GM12878 (cell line): ENCODE data around the gene KDM2A. TPM values are rescaled to one million over a fixed set of nuclear protein-coding genes. Genes with fewer than 3 reads are reported as not detected.
A peak's percentile ranks its signal among the peaks of the same experiment; 100 is the strongest.

ENCODE experiments used
- ATAC-seq: fragments of 200-7000 bp; cut with Tn5 transposase; 3 replicates; pipeline ENCODE4 v1.9.1; 2020; ENCODE audit warnings: mild to moderate bottlenecking, moderate library complexity
- BruUV-seq: library from RNA; stranded (reverse); fragments of 400-500 nt; replicated peaks from 2 replicates; lab custom pipeline; 2021; lab: Mats Ljungman, UMichigan
- CTCF ChIA-PET: fragments of 300-600 bp; sonication (Branson Sonifier 250); formaldehyde crosslinking; extraction: SDS; loops from one replicate; lab custom pipeline; 2021; ENCODE audit warnings: inconsistent platforms; lab: Yijun Ruan, JAX
- POLR2A ChIA-PET: fragments of 350-600 bp; formaldehyde crosslinking; extraction: SDS; loops from one replicate; lab custom pipeline; 2021; ENCODE audit warnings: inconsistent platforms; lab: Charles Lee
- RAD21 ChIA-PET: fragments of 300-600 bp; sonication (Branson Sonifier 250); formaldehyde crosslinking; loops from one replicate; lab custom pipeline; 2023; ENCODE audit warnings: antibody characterized with exemption; ENCODE audit not compliant: unreplicated experiment; lab: Charles Lee
- SMC1A ChIA-PET: fragments of 300-600 bp; sonication (Branson Sonifier 250); formaldehyde crosslinking; loops from one replicate; lab custom pipeline; 2023; ENCODE audit not compliant: unreplicated experiment, uncharacterized antibody; lab: Charles Lee
- DNase-seq: peaks from one replicate; pipeline ENCODE4 v3.0.0-alpha.2; 2011; ENCODE audit warnings: low read depth, low spot score
- FAIRE-seq: peaks from 3 replicates; lab custom pipeline; 2011; peaks lifted over from hg19 to GRCh38; lab: Jason Lieb, UNC
- H2AFZ ChIP-seq: 2 replicates; pipeline ENCODE4 v1.6.0; 2011; ENCODE audit warnings: low read depth, low read length, control low read depth; ENCODE audit not compliant: control insufficient read depth
- H3K27ac ChIP-seq: 2 replicates; pipeline ENCODE4 v1.5.1; 2011; ENCODE audit warnings: control low read depth; ENCODE audit not compliant: control insufficient read depth, insufficient read depth
- H3K27me3 ChIP-seq, 2 experiments: replicated peaks in 1 of 2; 2 replicates each; pipeline versions ENCODE4 v1.6.0 to v1.6.1; 2011; ENCODE audit warnings: low read length in 1 of 2; ENCODE audit not compliant: control insufficient read depth in 2 of 2, insufficient read depth in 2 of 2
- H3K36me3 ChIP-seq, 2 experiments: 2 replicates each; pipeline ENCODE4 v1.5.1; 2011; ENCODE audit warnings: low read length in 1 of 2; ENCODE audit not compliant: control insufficient read depth in 2 of 2, insufficient read depth in 2 of 2
- H3K4me1 ChIP-seq: 2 replicates; pipeline ENCODE4 v1.6.1; 2011; ENCODE audit warnings: mild to moderate bottlenecking, low read length, moderate library complexity, mixed read lengths; ENCODE audit not compliant: control insufficient read depth, insufficient read depth
- H3K4me2 ChIP-seq: 2 replicates; pipeline ENCODE4 v1.6.0; 2011; ENCODE audit warnings: control low read depth; ENCODE audit not compliant: control insufficient read depth, insufficient read depth
- H3K4me3 ChIP-seq: fragments of 200-600 bp; sonication (generic); 2 replicates; pipeline ENCODE4 v1.5.1; 2016
- H3K79me2 ChIP-seq: 2 replicates; pipeline ENCODE4 v1.6.0; 2011; ENCODE audit warnings: low read length; ENCODE audit not compliant: control insufficient read depth, insufficient read depth
- H3K9ac ChIP-seq: 2 replicates; pipeline ENCODE4 v1.8.0; 2011; ENCODE audit warnings: low read length, control low read depth, mixed read lengths; ENCODE audit not compliant: control insufficient read depth, insufficient read depth
- H3K9me3 ChIP-seq: replicated peaks from 3 replicates; pipeline ENCODE4 v1.5.1; 2011; ENCODE audit warnings: mild to moderate bottlenecking, low read length; ENCODE audit not compliant: control insufficient read depth, insufficient read depth
- H4K20me1 ChIP-seq: 2 replicates; pipeline ENCODE4 v1.6.0; 2011; ENCODE audit not compliant: control insufficient read depth, insufficient read depth
- ATF3 ChIP-seq: IDR thresholded peaks from 2 replicates; pipeline ENCODE4 v1.6.1; 2011; ENCODE audit warnings: low read depth, mild to moderate bottlenecking, low read length, moderate library complexity, borderline replicate concordance; ENCODE audit errors: extremely low read depth
- BCL11A ChIP-seq: IDR thresholded peaks from 2 replicates; pipeline ENCODE4 v1.6.1; 2011; ENCODE audit warnings: low read depth, low read length
- BCLAF1 ChIP-seq: fragments of 450-650 bp; IDR thresholded peaks from 2 replicates; pipeline ENCODE4 v1.6.1; 2017; ENCODE audit warnings: antibody characterized with exemption, mild to moderate bottlenecking, moderate library complexity
- CBX5 ChIP-seq: sonication (generic); IDR thresholded peaks from 2 replicates; pipeline ENCODE4 v1.6.1; 2016; ENCODE audit warnings: low read depth, moderate library complexity, mild to moderate bottlenecking, inconsistent platforms
- CREM ChIP-seq: IDR thresholded peaks from 2 replicates; pipeline ENCODE4 v1.6.1; 2014; ENCODE audit warnings: antibody characterized with exemption, low read depth
- E4F1 ChIP-seq: fragments of 450-650 bp; IDR thresholded peaks from 2 replicates; pipeline ENCODE4 v1.6.1; 2018; ENCODE audit warnings: borderline replicate concordance, mild to moderate bottlenecking; ENCODE audit not compliant: partially characterized antibody
- GATAD2B ChIP-seq: fragments of 450-650 bp; conservative IDR thresholded peaks from 2 replicates; pipeline ENCODE4 v1.6.1; 2017; ENCODE audit warnings: low read depth, mild to moderate bottlenecking, moderate library complexity
- IKZF1 ChIP-seq: fragments of 450-650 bp; conservative IDR thresholded peaks from 2 replicates; pipeline ENCODE4 v1.6.1; 2017; ENCODE audit warnings: antibody characterized with exemption, mild to moderate bottlenecking
- LARP7 ChIP-seq: fragments of 450-650 bp; IDR thresholded peaks from 2 replicates; pipeline ENCODE4 v1.6.1; 2017; ENCODE audit warnings: mild to moderate bottlenecking
- POLR2A ChIP-seq: IDR thresholded peaks from 2 replicates; pipeline ENCODE4 v1.6.1; 2011; ENCODE audit warnings: low read depth, mild to moderate bottlenecking, low read length
- SREBF1 ChIP-seq: IDR thresholded peaks from 2 replicates; pipeline ENCODE4 v1.6.1; 2012; ENCODE audit warnings: mild to moderate bottlenecking, low read length
- SREBF2 ChIP-seq: IDR thresholded peaks from 2 replicates; pipeline ENCODE4 v1.6.1; 2012; ENCODE audit warnings: mild to moderate bottlenecking, low read length
- ZNF687 ChIP-seq: fragments of 450-650 bp; IDR thresholded peaks from 2 replicates; pipeline ENCODE4 v1.6.1; 2017; ENCODE audit warnings: mild to moderate bottlenecking, moderate library complexity
- WGBS: methylation state at CpG from one replicate; pipeline ENCODE4 v1.1.6; 2016; ENCODE audit warnings: low lambda C conversion rate; ENCODE audit not compliant: insufficient replicate concordance, insufficient coverage; ENCODE audit errors: missing lambda C conversion rate; 5-methylcytosine and 5-hydroxymethylcytosine counted together
- in situ Hi-C: fragments of 300-500 bp; cut with MboI; formaldehyde crosslinking; loops from 9 replicates; pipeline ENCODE4 v1.14.3; 2018; ENCODE audit warnings: mixed read lengths
- intact Hi-C: fragments of 100-400 bp; cut with micrococcal nuclease; formaldehyde crosslinking; loops from one replicate; pipeline ENCODE4 v1.14.2; 2022; ENCODE audit not compliant: unreplicated experiment
- polyA plus RNA-seq, 11 experiments: library from polyadenylated mRNA; depleted of rRNA in 4 of 11; unstranded in 6 of 11; stranded (reverse) in 5 of 11; fragments of >200 nt; fragmentation: Nextera tagmentation in 4 of 11; fragmentation: Illumina TruSeq in 1 of 11; extraction: Ambion mirVana in 4 of 11; extraction: Trizol in 1 of 11; gene quantifications; 1 replicate in 1 of 11; 2 replicates in 10 of 11; pipeline versions ENCODE4 v1.2.1 to v1.2.3, GENCODE V29; 2011 to 2016; ENCODE audit warnings: inconsistent platforms in 2 of 11, missing spikeins in 2 of 11, low read depth in 1 of 11
- total RNA-seq, 4 experiments: library from RNA; depleted of rRNA in 3 of 4; stranded (reverse); fragments of >200 nt in 3 of 4; fragmentation: Illumina TruSeq in 1 of 4; extraction: Trizol in 1 of 4; gene quantifications; 2 replicates each; pipeline versions ENCODE4 v1.2.1 to v1.2.3, GENCODE V29; 2013 to 2021

Gene KDM2A
- total and polyA plus RNA-seq, 10 of the 15 experiments (the other 5 are each of a cell fraction or from before 2014, with no cell fraction given) = 10.5 to 69.3 (median 41.6) TPM

- no peak for TF ChIP-seq E4F1
- no peak for TF ChIP-seq GATAD2B
- no peak for TF ChIP-seq CREM
- TF ChIP-seq IKZF1 = no peak
- no peak for TF ChIP-seq POLR2A
These were observed 111.8 kb downstream of the KDM2A start (continued) for GRCh38 chr11:67230886-67231285.

- in situ Hi-C loops = no loop called here
- TF ChIP-seq LARP7 = no peak
- no peak for TF ChIP-seq BCLAF1
- TF ChIP-seq SREBF2 = no peak
- no peak for TF ChIP-seq SREBF1
- no peak for TF ChIP-seq BCL11A
- TF ChIP-seq CBX5 = no peak
- TF ChIP-seq ATF3 = no peak
- TF ChIP-seq ZNF687 = no peak
These were observed 114.6 kb downstream of the KDM2A start for GRCh38 chr11:67233584-67234190.

More at GRCh38 chr11:67233584-67234190, 114.6 kb downstream of the KDM2A start:
- no peak overlapping the region for H3K9ac ChIP-seq
- H4K20me1 ChIP-seq = no peaks in the 10 kb centered on the region
- peak; percentile 79 for ATAC-seq
- no peak overlapping the region for H3K27ac ChIP-seq
- no peak for DNase-seq
- FAIRE-seq = no peak
- intact Hi-C loops = no loop called here
- H3K9me3 ChIP-seq = no peaks in the 10 kb centered on the region
- no peak overlapping the region for H3K4me2 ChIP-seq
- BruUV-seq = no TSS peak
- peaks cover 7 to 10% of the 10 kb centered on the region in 2 experiments for H3K36me3 ChIP-seq
- no peaks in the 10 kb centered on the region; the same call in 1 of the 2 replicates for H3K4me1 ChIP-seq
- POLR2A ChIA-PET = interaction anchor here (1.1 to 1.3 kb wide), 2 partner anchors 9 to 10 kb away, joined by 3 read pairs; no protein-coding TSS in a partner anchor
- H3K27me3 ChIP-seq = no peaks in the 10 kb centered on the region
- CTCF ChIA-PET = interaction anchor here (1.0 to 2.6 kb wide), 4 partner anchors 28 to 159 kb away, joined by 3 to 11 read pairs (median 4); no protein-coding TSS in a partner anchor
- H3K79me2 ChIP-seq = peaks cover 3% of the 10 kb centered on the region
- no peak overlapping the region for H2AFZ ChIP-seq
- 39% methylated on average over 7 of the region's 7 CpGs for WGBS
- no peak overlapping the region for H3K4me3 ChIP-seq
- SMC1A ChIA-PET = interaction anchor here (0.9 to 2.0 kb wide), 4 partner anchors 12 to 80 kb away, joined by 3 to 9 read pairs (median 3); no protein-coding TSS in a partner anchor
- RAD21 ChIA-PET = no interaction called here
